ENCODE results near the gene SCUBE3. TPM values are rescaled to one million over a fixed set of nuclear protein-coding genes. Genes with fewer than 3 reads are reported as not detected.

Gene SCUBE3
- total RNA-seq, 3 donors from 2014 or later (not counting 1 experiment from before 2014, with no cell fraction given), result 0.25 to 0.31 TPM; not detected in 1

DNA sequence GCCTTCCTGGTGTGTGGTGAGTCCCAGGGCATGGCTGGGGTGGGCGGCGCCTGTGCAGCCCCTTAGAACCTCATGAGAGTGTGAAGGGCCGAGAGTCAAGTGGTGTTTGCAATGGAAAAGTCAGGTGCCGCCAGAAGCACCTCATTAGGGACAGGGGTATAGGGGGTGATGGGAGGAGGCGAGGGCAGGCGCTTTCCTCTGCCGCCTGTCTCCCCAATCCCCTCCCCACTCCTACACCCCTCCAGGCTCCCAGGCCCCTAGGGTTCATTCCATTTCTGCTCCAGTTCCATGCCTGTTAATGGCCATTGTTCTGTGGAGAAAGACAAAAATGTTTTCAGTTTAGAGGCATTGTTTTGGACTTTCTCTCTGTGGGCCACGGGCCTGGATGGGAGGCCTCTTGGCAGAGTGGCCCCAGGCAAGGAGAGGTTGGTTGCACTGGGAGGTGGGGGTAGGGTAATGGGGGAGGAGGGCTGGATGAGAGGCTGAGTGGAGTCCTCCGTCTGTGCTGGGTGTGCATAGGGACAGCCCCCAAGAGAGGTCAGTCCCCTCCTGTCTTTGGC, 21.4 kb upstream of the SCUBE3 start:
- Histone ChIP-seq H3K4me3 (ENCODE audit: low read length) (peak overlapping the region; percentile 8), H3K9me3 (ENCODE audit: control insufficient read depth, insufficient read depth, low read length) (no peaks in the 10 kb centered on the region), H3K27ac (ENCODE audit: low read length) (peak overlapping the region; percentile 86), H3K4me1 (ENCODE audit: control insufficient read depth, insufficient read depth, low read length) (peaks cover 28% of the 10 kb centered on the region), H3K27me3 (ENCODE audit: control insufficient read depth, insufficient read depth, low read length) (peaks cover 3% of the 10 kb centered on the region), H3K36me3 (ENCODE audit: control insufficient read depth, insufficient read depth, low read length) (no peaks in the 10 kb centered on the region)
- 76% methylated on average over 5 of the region's 9 CpGs for WGBS (ENCODE audit: insufficient coverage)
- DNase-seq, result no peak
- no peaks in the 10 kb centered on the region for H3K36me3 Mint-ChIP-seq
- intact Hi-C loops (cut with micrococcal nuclease), result no loop called here
- peaks cover 6 to 13% of the 10 kb centered on the region in 2 donors for H3K27me3 Mint-ChIP-seq (ENCODE audit: low read depth in 2 of 2)
- H3K4me3 Mint-ChIP-seq, result no peak overlapping the region
- peak in 1 of 3 donors; percentile 22 for ATAC-seq
- H3K27ac Mint-ChIP-seq, result peak overlapping the region; percentile 62 to 77
- H3K9me3 Mint-ChIP-seq, result no peaks in the 10 kb centered on the region
- peaks cover 16% of the 10 kb centered on the region in 2 donors for H3K4me1 Mint-ChIP-seq
- TF ChIP-seq CTCF (IDR thresholded peaks at IDR 0.05), result no peak

- Mint-ChIP-seq H3K4me3 (no peak overlapping the region), H3K27me3 (ENCODE audit: low read depth in 2 of 2) (peaks cover 11 to 27% of the 10 kb centered on the region in 2 donors), H3K9me3 (no peaks in the 10 kb centered on the region), H3K27ac (peak overlapping the region; percentile 62 to 77), H3K36me3 (no peaks in the 10 kb centered on the region), H3K4me1 (peaks cover 16% of the 10 kb centered on the region in 2 donors)
- Histone ChIP-seq H3K27ac (ENCODE audit: low read length) (peak overlapping the region; percentile 86), H3K4me3 (ENCODE audit: low read length) (no peak overlapping the region), H3K4me1 (ENCODE audit: control insufficient read depth, insufficient read depth, low read length) (peaks cover 28% of the 10 kb centered on the region), H3K36me3 (ENCODE audit: control insufficient read depth, insufficient read depth, low read length) (no peaks in the 10 kb centered on the region), H3K9me3 (ENCODE audit: control insufficient read depth, insufficient read depth, low read length) (no peaks in the 10 kb centered on the region), H3K27me3 (ENCODE audit: control insufficient read depth, insufficient read depth, low read length) (peaks cover 4% of the 10 kb centered on the region)
- intact Hi-C loops (cut with micrococcal nuclease), result no loop called here
- WGBS (ENCODE audit: insufficient coverage), result 91% methylated on average over 5 of the region's 5 CpGs
- ATAC-seq (no peak), DNase-seq (no peak)
- no peak for TF ChIP-seq CTCF (IDR thresholded peaks at IDR 0.05)
Observed at GRCh38 chr6:35194390-35194789, 19.4 kb upstream of the SCUBE3 start.

- Histone ChIP-seq H3K4me3 (ENCODE audit: low read length) (no peak overlapping the region), H3K36me3 (ENCODE audit: control insufficient read depth, insufficient read depth, low read length) (no peaks in the 10 kb centered on the region), H3K27me3 (ENCODE audit: control insufficient read depth, insufficient read depth, low read length) (peaks cover 4% of the 10 kb centered on the region), H3K9me3 (ENCODE audit: control insufficient read depth, insufficient read depth, low read length) (no peaks in the 10 kb centered on the region), H3K27ac (ENCODE audit: low read length) (no peak overlapping the region), H3K4me1 (ENCODE audit: control insufficient read depth, insufficient read depth, low read length) (peaks cover 28% of the 10 kb centered on the region)
- TF ChIP-seq CTCF (IDR thresholded peaks at IDR 0.05), result no peak
- H3K27me3 Mint-ChIP-seq (ENCODE audit: low read depth in 2 of 2), result peaks cover 11 to 32% of the 10 kb centered on the region in 2 donors
- DNase-seq (no peak), ATAC-seq (no peak)
- peaks cover 16% of the 10 kb centered on the region in 2 donors for H3K4me1 Mint-ChIP-seq
- intact Hi-C loops (cut with micrococcal nuclease), result loop anchor here (5.0 kb wide), 1 partner anchor 453 kb away; no protein-coding TSS in a partner anchor
- H3K9me3 Mint-ChIP-seq, result no peaks in the 10 kb centered on the region
- no peak overlapping the region for H3K27ac Mint-ChIP-seq
- WGBS (ENCODE audit: insufficient coverage), result 88% methylated on average over 3 of the region's 3 CpGs
- H3K36me3 Mint-ChIP-seq, result no peaks in the 10 kb centered on the region
- H3K4me3 Mint-ChIP-seq, result no peak overlapping the region
Observed at GRCh38 chr6:35195120-35195780, 18.5 kb upstream of the SCUBE3 start.

All from natural killer cell (primary cell).